HepG2 (cell line): ENCODE measurements around the gene IGFLR1. TPM values are rescaled to one million over a fixed set of nuclear protein-coding genes. Genes with fewer than 3 reads are reported as not detected.

Source experiments
- ARID5B ChIP-seq: IDR thresholded peaks from 2 replicates; pipeline ENCODE4 v1.4.0; 2020; ENCODE audit warnings: mild to moderate bottlenecking, missing genetic modification reagents
- BHLHE40 ChIP-seq: IDR thresholded peaks from 2 replicates; pipeline ENCODE4 v1.6.1; 2011; ENCODE audit warnings: low read length, improper control_type of control experiment
- FOXJ3 ChIP-seq: sonication (generic); formaldehyde crosslinking; IDR thresholded peaks from 2 replicates; pipeline ENCODE4 v1.4.0; 2020; ENCODE audit warnings: missing genetic modification reagents, mild to moderate bottlenecking, borderline replicate concordance
- HMG20B ChIP-seq: conservative IDR thresholded peaks from 2 replicates; pipeline ENCODE4 v1.6.1; 2016; ENCODE audit warnings: missing genetic modification reagents, missing compliant biosample characterization
- HMGXB4 ChIP-seq, 2 experiments: sonication (generic) in 1 of 2; formaldehyde crosslinking in 1 of 2; IDR thresholded peaks; 2 replicates each; pipeline versions ENCODE4 v1.4.0 to v1.6.1; 2018 to 2020; ENCODE audit warnings: missing genetic modification reagents in 2 of 2, borderline replicate concordance in 1 of 2, low read depth in 1 of 2, mild to moderate bottlenecking in 1 of 2, missing biosample characterization in 1 of 2
- KMT2A ChIP-seq: sonication (generic); formaldehyde crosslinking; IDR thresholded peaks from 2 replicates; pipeline ENCODE4 v1.4.0; 2020; ENCODE audit warnings: missing genetic modification reagents
- PHF21A ChIP-seq: sonication (generic); formaldehyde crosslinking; IDR thresholded peaks from 2 replicates; pipeline ENCODE4 v1.5.0; 2020; ENCODE audit warnings: mild to moderate bottlenecking, missing genetic modification reagents
- SETDB1 ChIP-seq: sonication (generic); formaldehyde crosslinking; IDR thresholded peaks from 2 replicates; pipeline ENCODE4 v1.5.1; 2020; ENCODE audit warnings: missing genetic modification reagents, mild to moderate bottlenecking, borderline replicate concordance
- SOX13 ChIP-seq, 3 experiments: fragments of 450-650 bp in 1 of 3; sonication (generic) in 1 of 3; formaldehyde crosslinking in 1 of 3; IDR thresholded peaks in 2 of 3; conservative IDR thresholded peaks in 1 of 3; 2 replicates each; pipeline versions ENCODE4 v1.5.0 to v1.6.1; 2016 to 2020; ENCODE audit warnings: antibody characterized with exemption in 1 of 3, mild to moderate bottlenecking in 1 of 3, missing compliant biosample characterization in 1 of 3, missing genetic modification reagents in 1 of 3, moderate library complexity in 1 of 3
- TCF7 ChIP-seq: sonication (generic); IDR thresholded peaks from 2 replicates; pipeline ENCODE4 v1.6.1; 2016; ENCODE audit warnings: antibody characterized with exemption, low read depth
- TCF7L2 ChIP-seq: IDR thresholded peaks from 2 replicates; pipeline ENCODE4 v1.6.1; 2011; ENCODE audit warnings: mild to moderate bottlenecking, low read depth, low read length, moderate library complexity
- TEAD3 ChIP-seq: optimal IDR thresholded peaks from 2 replicates; pipeline ENCODE3; 2016; ENCODE audit warnings: borderline replicate concordance
- TP53 ChIP-seq: sonication (generic); formaldehyde crosslinking; conservative IDR thresholded peaks from 2 replicates; pipeline ENCODE4 v1.4.0; 2020; ENCODE audit warnings: missing genetic modification reagents
- TRAFD1 ChIP-seq: sonication (generic); formaldehyde crosslinking; IDR thresholded peaks from 2 replicates; pipeline ENCODE4 v1.5.1; 2020; ENCODE audit warnings: missing genetic modification reagents, mild to moderate bottlenecking, borderline replicate concordance
- ZFP1 ChIP-seq: IDR thresholded peaks from 2 replicates; pipeline ENCODE4 v1.6.1; 2016
- ZGPAT ChIP-seq: IDR thresholded peaks from 2 replicates; pipeline ENCODE4 v1.6.1; 2016; ENCODE audit warnings: mild to moderate bottlenecking
- ZNF205 ChIP-seq: IDR thresholded peaks from 2 replicates; pipeline ENCODE4 v1.6.1; 2018; ENCODE audit warnings: missing biosample characterization, missing genetic modification reagents
- ZNF737 ChIP-seq: sonication (generic); formaldehyde crosslinking; IDR thresholded peaks from 2 replicates; pipeline ENCODE4 v1.5.0; 2020; ENCODE audit warnings: missing genetic modification reagents, mild to moderate bottlenecking, borderline replicate concordance
- ZNF777 ChIP-seq: sonication (generic); formaldehyde crosslinking; IDR thresholded peaks from 2 replicates; pipeline ENCODE4 v1.4.0; 2020; ENCODE audit warnings: missing genetic modification reagents
- ZNF839 ChIP-seq: sonication (generic); formaldehyde crosslinking; IDR thresholded peaks from 2 replicates; pipeline ENCODE4 v1.4.0; 2020; ENCODE audit warnings: missing genetic modification reagents, mild to moderate bottlenecking, borderline replicate concordance
- polyA plus RNA-seq, 8 experiments: library from polyadenylated mRNA; depleted of rRNA in 3 of 8; stranded (reverse) in 7 of 8; unstranded in 1 of 8; fragments of >200 nt; fragmentation: Illumina TruSeq in 4 of 8; extraction: Trizol in 4 of 8; gene quantifications; 2 replicates each; pipeline versions ENCODE4 v1.2.1 to v1.2.3, GENCODE V29; 2011 to 2016; ENCODE audit warnings: low read depth in 4 of 8, missing spikeins in 1 of 8, mixed read lengths in 1 of 8; ENCODE audit not compliant: insufficient read depth in 1 of 8
- total RNA-seq, 5 experiments: library from RNA; depleted of rRNA; stranded (reverse); fragments of >200 nt; fragmentation: Illumina TruSeq; extraction: Trizol; gene quantifications; 2 replicates each; pipeline ENCODE4 v1.2.3, GENCODE V29; 2016; ENCODE audit warnings: low read depth in 1 of 5
- TF ChIP-seq, protein P1 (sequence below): sonication (generic); formaldehyde crosslinking; IDR thresholded peaks from 2 replicates; pipeline ENCODE4 v1.5.0; 2020; ENCODE audit warnings: missing genetic modification reagents

The IGFLR1 gene
- total and polyA plus RNA-seq, 2 of the 13 experiments (the other 11 are each of a cell fraction or from before 2014, with no cell fraction given) = 5.4 to 8.9 TPM

- TF ChIP-seq TRAFD1 (CRISPR knock-in tag) (no peak), ZNF777 (CRISPR knock-in tag) (no peak), HMG20B (CRISPR knock-in tag) (no peak), SETDB1 (no peak), ZNF205 (CRISPR knock-in tag) (0 out of 2 replicates have a peak, but pooled peaks have one; percentile 16), ZFP1 (CRISPR knock-in tag) (no peak), KMT2A (CRISPR knock-in tag) (no peak), BHLHE40 (peak; percentile 84), TCF7 (peak; percentile 87), PHF21A (CRISPR knock-in tag) (0 out of 2 replicates have a peak, but pooled peaks have one; percentile 44), TCF7L2 (peak; percentile 18; the same call in 1 of the 2 replicates), FOXJ3 (no peak), ZNF737 (CRISPR knock-in tag) (no peak), TEAD3 (CRISPR knock-in tag) (peak; percentile 49), ZGPAT (CRISPR knock-in tag) (peak; percentile 50; the same call in 1 of the 2 replicates), ZNF839 (CRISPR knock-in tag) (no peak), HMGXB4 (CRISPR knock-in tag; IDR thresholded peaks at IDR 0.05; ENCODE audit: borderline replicate concordance in 1 of 2, low read depth in 1 of 2) (0 out of 4 replicates have a peak, but pooled peaks of 1 of the 2 experiments have one; percentile 3), TP53 (CRISPR knock-in tag) (no peak), SOX13 (IDR thresholded peaks at IDR 0.05) (no peak), SOX13 (CRISPR knock-in tag; conservative IDR thresholded peaks at IDR 0.05 in 1 of 2, IDR thresholded peaks at IDR 0.05 in 1 of 2) (peak in 1 of 2 experiments; percentile 84; a peak in 2 of 4 replicates), ARID5B (CRISPR knock-in tag) (peak; percentile 70)
- TF ChIP-seq, protein P1, sequence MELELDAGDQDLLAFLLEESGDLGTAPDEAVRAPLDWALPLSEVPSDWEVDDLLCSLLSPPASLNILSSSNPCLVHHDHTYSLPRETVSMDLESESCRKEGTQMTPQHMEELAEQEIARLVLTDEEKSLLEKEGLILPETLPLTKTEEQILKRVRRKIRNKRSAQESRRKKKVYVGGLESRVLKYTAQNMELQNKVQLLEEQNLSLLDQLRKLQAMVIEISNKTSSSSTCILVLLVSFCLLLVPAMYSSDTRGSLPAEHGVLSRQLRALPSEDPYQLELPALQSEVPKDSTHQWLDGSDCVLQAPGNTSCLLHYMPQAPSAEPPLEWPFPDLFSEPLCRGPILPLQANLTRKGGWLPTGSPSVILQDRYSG (CRISPR knock-in tag) = no peak
Measured at GRCh38 chr19:35696835-35697234, 45.4 kb downstream of the IGFLR1 start (continued).
